ENCODE results near the gene NUP188. TPM values are rescaled to one million over a fixed set of nuclear protein-coding genes. Genes with fewer than 3 reads are reported as not detected.

Gene NUP188
- total and polyA plus RNA-seq, 2 donors (not counting 3 experiments of a cell fraction or from before 2014, with no cell fraction given), result 62.7 to 66.2 TPM

GRCh38 chr9:128923493-128923883, 24.0 kb upstream of the NUP188 start:
- no TSS peak for BruUV-seq (replicated peaks)
- FAIRE-seq (no peak), DNase-seq (ENCODE audit: low read depth, low spot score) (no peak)
- Histone ChIP-seq H3K9ac (replicated peaks; ENCODE audit: extremely low read depth, insufficient read depth, low read length) (no peak overlapping the region), H3K27ac (ENCODE audit: insufficient read depth, low read depth, low read length) (no peak overlapping the region), H3K9me3 (replicated peaks; ENCODE audit: control insufficient read depth, insufficient read depth, low read length) (no peaks in the 10 kb centered on the region), H3K36me3 (ENCODE audit: control insufficient read depth in 2 of 2, extremely low read depth in 1 of 2, insufficient read depth in 2 of 2, low read length in 2 of 2) (peaks cover 6 to 7% of the 10 kb centered on the region in 2 experiments), H3K4me1 (ENCODE audit: control insufficient read depth, extremely low read depth, insufficient read depth, low read length) (peaks cover 16% of the 10 kb centered on the region), H2AFZ (ENCODE audit: low read depth, low read length) (no peak overlapping the region), H3K9me1 (replicated peaks; ENCODE audit: control insufficient read depth, extremely low read depth, insufficient read depth, low read length) (no peaks in the 10 kb centered on the region), H3K4me2 (ENCODE audit: insufficient read depth, low read length) (no peak overlapping the region), H3K79me2 (ENCODE audit: control insufficient read depth, insufficient read depth, low read length) (no peaks in the 10 kb centered on the region), H3K4me3 (replicated peaks in 1 of 3; ENCODE audit: insufficient read depth in 1 of 3, low read depth in 1 of 3, low read length in 3 of 3) (no peak overlapping the region), H3K27me3 (ENCODE audit: control insufficient read depth in 2 of 2, insufficient read depth in 2 of 2, low read length in 2 of 2) (no peaks in the 10 kb centered on the region), H4K20me1 (replicated peaks; ENCODE audit: control insufficient read depth, extremely low read depth, insufficient read depth, low read length) (no peaks in the 10 kb centered on the region)
- TF ChIP-seq, protein P1, sequence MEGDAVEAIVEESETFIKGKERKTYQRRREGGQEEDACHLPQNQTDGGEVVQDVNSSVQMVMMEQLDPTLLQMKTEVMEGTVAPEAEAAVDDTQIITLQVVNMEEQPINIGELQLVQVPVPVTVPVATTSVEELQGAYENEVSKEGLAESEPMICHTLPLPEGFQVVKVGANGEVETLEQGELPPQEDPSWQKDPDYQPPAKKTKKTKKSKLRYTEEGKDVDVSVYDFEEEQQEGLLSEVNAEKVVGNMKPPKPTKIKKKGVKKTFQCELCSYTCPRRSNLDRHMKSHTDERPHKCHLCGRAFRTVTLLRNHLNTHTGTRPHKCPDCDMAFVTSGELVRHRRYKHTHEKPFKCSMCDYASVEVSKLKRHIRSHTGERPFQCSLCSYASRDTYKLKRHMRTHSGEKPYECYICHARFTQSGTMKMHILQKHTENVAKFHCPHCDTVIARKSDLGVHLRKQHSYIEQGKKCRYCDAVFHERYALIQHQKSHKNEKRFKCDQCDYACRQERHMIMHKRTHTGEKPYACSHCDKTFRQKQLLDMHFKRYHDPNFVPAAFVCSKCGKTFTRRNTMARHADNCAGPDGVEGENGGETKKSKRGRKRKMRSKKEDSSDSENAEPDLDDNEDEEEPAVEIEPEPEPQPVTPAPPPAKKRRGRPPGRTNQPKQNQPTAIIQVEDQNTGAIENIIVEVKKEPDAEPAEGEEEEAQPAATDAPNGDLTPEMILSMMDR (IDR thresholded peaks at IDR 0.05; ENCODE audit: extremely low read depth in 1 of 2, insufficient read depth in 1 of 2, low read depth in 1 of 2, low read length in 2 of 2), result no peak
- no peak for TF ChIP-seq POLR2AphosphoS5 (IDR thresholded peaks at IDR 0.05; ENCODE audit: insufficient read depth, low read depth, low read length)
- TF ChIP-seq JUN (IDR thresholded peaks at IDR 0.05; ENCODE audit: borderline replicate concordance, insufficient read depth, insufficient read length, low read depth), result no peak
- TF ChIP-seq, protein P2, sequence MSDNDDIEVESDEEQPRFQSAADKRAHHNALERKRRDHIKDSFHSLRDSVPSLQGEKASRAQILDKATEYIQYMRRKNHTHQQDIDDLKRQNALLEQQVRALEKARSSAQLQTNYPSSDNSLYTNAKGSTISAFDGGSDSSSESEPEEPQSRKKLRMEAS (IDR thresholded peaks at IDR 0.05; ENCODE audit: insufficient read depth, insufficient read length), result no peak
- no peak for TF ChIP-seq EZH2 (IDR thresholded peaks at IDR 0.05; ENCODE audit: borderline replicate concordance, low read depth, low read length, severe bottlenecking)
- TF ChIP-seq MYC (IDR thresholded peaks at IDR 0.05; ENCODE audit: low read depth, low read length), result no peak
- TF ChIP-seq POLR2A (IDR thresholded peaks at IDR 0.05; ENCODE audit: low read depth, low read length), result no peak
- no peak for TF ChIP-seq GATA2 (IDR thresholded peaks at IDR 0.05; ENCODE audit: insufficient read depth, insufficient read length, low read depth, low read length)
- no peak for TF ChIP-seq FOS (IDR thresholded peaks at IDR 0.05; ENCODE audit: borderline replicate concordance, insufficient read depth, low read length)
- POLR2A ChIA-PET, result interaction anchor here (0.6 kb wide), 1 partner anchor 43 kb away, joined by 10 read pairs; no protein-coding TSS in a partner anchor
- intact Hi-C loops (cut with micrococcal nuclease), result no loop called here
- CTCF ChIA-PET, result interaction anchor here (1.2 to 7.2 kb wide), 3 partner anchors 35 to 59 kb away, joined by 5 to 146 read pairs (median 6); no protein-coding TSS in a partner anchor
- dilution Hi-C loops (cut with MboI; ENCODE audit: extremely low pct_ligation_motif_present, low sequenced_read_pairs), result no loop called here

Data from endothelial cell of umbilical vein (primary cell).